HG02943 (cell line): ENCODE results near the gene TBC1D3I.
"Not testable (repeated sequence)": the region's sequence is repeated elsewhere in the genome, so short reads cannot be mapped to it uniquely, and the experiment has no call there.

Source experiments
- ATAC-seq: cut with Tn5 transposase; IDR thresholded peaks from one replicate; pipeline ENCODE4 v1.9.1; 2021; ENCODE audit warnings: mild to moderate bottlenecking, low read depth, moderate library complexity; ENCODE audit not compliant: unreplicated experiment

TBC1D3I gene

GRCh38 chr17:36207383-36207782 lies 57.0 kb downstream of the TBC1D3I start:
- not testable (repeated sequence) for ATAC-seq

- ATAC-seq = not testable (repeated sequence)
Measured at GRCh38 chr17:36206486-36206821, 57.9 kb downstream of the TBC1D3I start.

- no peak for ATAC-seq
Measured at GRCh38 chr17:36205637-36206485, 58.5 kb downstream of the TBC1D3I start.

GRCh38 chr17:36204724-36205500 lies 59.5 kb downstream of the TBC1D3I start:
- no peak for ATAC-seq
